HL-60 (cell line): Measurements from ENCODE around the gene SAXO2.
"Not testable (repeated sequence)": the region's sequence is repeated elsewhere in the genome, so short reads cannot be mapped to it uniquely, and the experiment has no call there.

Source experiments
- DNase-seq, 2 experiments: peaks; one replicate each; pipeline ENCODE4 v3.0.0-alpha.2; 2010 to 2020; ENCODE audit warnings: low read depth in 1 of 2, low spot score in 1 of 2
- H3K27ac ChIP-seq: fragments of 250-450 bp; sonication (Bioruptor Pico); replicated peaks from 2 replicates; pipeline ENCODE4 v1.5.1; 2020; ENCODE audit warnings: mild to moderate bottlenecking, moderate library complexity
- H3K27me3 ChIP-seq: fragments of 250-450 bp; sonication (Bioruptor Pico); 2 replicates; pipeline ENCODE4 v1.5.1; 2021; ENCODE audit warnings: mild to moderate bottlenecking, moderate library complexity; ENCODE audit not compliant: insufficient read depth, poor library complexity, severe bottlenecking
- H3K4me3 ChIP-seq: replicated peaks from 2 replicates; pipeline ENCODE4 v1.5.1; 2011; ENCODE audit warnings: mild to moderate bottlenecking, control low read depth, low read length; ENCODE audit not compliant: insufficient read depth
- GABPA ChIP-seq: IDR thresholded peaks from 2 replicates; pipeline ENCODE4 v1.6.1; 2012; ENCODE audit warnings: low read depth
- POLR2AphosphoS5 ChIP-seq: IDR thresholded peaks from 2 replicates; pipeline ENCODE4 v1.6.1; 2012; ENCODE audit warnings: low read depth
- SPI1 ChIP-seq: IDR thresholded peaks from 2 replicates; pipeline ENCODE4 v1.6.1; 2012; ENCODE audit warnings: low read depth, mild to moderate bottlenecking, borderline replicate concordance
- TF ChIP-seq, protein P1 (sequence below): IDR thresholded peaks from 2 replicates; pipeline ENCODE4 v1.6.1; 2012; ENCODE audit warnings: low read depth; ENCODE audit not compliant: insufficient replicate concordance
- TF ChIP-seq, protein P2 (sequence below): IDR thresholded peaks from one replicate; pipeline ENCODE4 v1.5.1; 2011; ENCODE audit warnings: low read length, control low read depth, inconsistent platforms; ENCODE audit not compliant: insufficient read depth

SAXO2 gene

DNA sequence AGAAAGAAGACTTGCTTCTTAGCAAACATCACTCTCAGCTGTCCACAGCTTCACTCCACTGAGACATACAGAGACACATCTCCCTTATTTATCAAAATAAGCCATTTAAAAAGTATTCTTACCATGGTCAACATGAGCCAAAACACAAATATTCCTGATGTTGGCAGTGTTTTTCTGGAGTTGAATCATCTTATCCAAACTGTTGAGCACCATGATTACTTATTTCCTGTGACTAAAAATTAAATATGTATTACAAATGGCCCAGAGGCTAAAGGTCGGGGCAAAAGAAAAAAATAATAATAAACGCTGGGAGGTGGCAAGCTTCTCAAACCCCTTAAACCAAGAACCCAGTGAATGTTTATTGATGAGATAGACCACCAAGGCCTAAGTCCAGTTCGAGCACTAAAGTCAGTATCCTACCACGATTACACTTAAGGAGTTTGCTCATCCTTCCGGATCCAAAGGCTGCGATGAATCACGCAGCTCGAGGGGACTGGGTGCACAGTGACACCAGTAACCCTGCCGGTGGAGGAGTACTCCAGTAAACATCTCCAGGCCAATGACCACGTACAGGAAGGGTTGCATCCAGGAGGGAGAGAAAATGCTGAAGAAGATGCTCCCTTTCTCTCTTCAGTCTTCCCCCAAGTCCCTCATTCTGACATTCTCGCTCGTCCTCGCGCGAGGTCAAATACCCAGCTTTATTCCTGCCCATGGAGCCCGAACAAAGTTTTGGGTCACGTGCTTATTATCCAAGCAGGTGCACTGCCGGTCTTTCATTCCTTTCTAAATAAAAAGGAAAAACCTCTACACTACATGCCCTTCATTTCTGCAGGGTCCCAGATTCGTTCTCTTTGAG is 824 bp upstream of the SAXO2 start:
- not testable (repeated sequence) for H3K27me3 ChIP-seq
- 0 out of 2 replicates have a peak, but pooled peaks have one; percentile 28 for TF ChIP-seq GABPA
- peak; percentile 38 to 42 for DNase-seq
- Histone ChIP-seq H3K4me3 (peak overlapping the region; percentile 92), H3K27ac (peak overlapping the region; percentile 75)

DNA sequence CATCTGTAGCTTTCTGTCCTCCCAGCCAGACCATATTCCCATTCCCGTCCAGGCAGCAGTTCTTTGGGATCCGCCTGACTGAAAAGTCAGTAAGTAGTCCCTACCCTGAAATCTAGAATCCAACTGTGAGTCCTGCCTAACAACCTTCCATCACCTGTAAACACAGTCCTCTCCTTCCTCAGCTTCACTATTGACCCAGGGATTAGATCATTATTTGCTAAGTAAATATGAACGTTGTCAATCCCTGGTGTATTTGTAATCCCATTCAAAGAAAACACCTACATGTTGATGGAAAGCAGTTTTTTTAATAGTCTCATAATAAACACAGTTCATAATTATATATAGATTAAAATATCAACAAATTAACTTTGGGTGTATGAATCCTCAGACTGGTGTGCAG is 732 bp downstream of the SAXO2 start:
- DNase-seq, result no peak
- Histone ChIP-seq H3K27me3 (no peaks in the 10 kb centered on the region), H3K27ac (no peak overlapping the region), H3K4me3 (peak overlapping the region; percentile 92; the same call in 1 of the 2 replicates)
- TF ChIP-seq, protein P1, sequence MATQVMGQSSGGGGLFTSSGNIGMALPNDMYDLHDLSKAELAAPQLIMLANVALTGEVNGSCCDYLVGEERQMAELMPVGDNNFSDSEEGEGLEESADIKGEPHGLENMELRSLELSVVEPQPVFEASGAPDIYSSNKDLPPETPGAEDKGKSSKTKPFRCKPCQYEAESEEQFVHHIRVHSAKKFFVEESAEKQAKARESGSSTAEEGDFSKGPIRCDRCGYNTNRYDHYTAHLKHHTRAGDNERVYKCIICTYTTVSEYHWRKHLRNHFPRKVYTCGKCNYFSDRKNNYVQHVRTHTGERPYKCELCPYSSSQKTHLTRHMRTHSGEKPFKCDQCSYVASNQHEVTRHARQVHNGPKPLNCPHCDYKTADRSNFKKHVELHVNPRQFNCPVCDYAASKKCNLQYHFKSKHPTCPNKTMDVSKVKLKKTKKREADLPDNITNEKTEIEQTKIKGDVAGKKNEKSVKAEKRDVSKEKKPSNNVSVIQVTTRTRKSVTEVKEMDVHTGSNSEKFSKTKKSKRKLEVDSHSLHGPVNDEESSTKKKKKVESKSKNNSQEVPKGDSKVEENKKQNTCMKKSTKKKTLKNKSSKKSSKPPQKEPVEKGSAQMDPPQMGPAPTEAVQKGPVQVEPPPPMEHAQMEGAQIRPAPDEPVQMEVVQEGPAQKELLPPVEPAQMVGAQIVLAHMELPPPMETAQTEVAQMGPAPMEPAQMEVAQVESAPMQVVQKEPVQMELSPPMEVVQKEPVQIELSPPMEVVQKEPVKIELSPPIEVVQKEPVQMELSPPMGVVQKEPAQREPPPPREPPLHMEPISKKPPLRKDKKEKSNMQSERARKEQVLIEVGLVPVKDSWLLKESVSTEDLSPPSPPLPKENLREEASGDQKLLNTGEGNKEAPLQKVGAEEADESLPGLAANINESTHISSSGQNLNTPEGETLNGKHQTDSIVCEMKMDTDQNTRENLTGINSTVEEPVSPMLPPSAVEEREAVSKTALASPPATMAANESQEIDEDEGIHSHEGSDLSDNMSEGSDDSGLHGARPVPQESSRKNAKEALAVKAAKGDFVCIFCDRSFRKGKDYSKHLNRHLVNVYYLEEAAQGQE, result no peak
- TF ChIP-seq POLR2AphosphoS5, result no peak
- TF ChIP-seq, protein P2, sequence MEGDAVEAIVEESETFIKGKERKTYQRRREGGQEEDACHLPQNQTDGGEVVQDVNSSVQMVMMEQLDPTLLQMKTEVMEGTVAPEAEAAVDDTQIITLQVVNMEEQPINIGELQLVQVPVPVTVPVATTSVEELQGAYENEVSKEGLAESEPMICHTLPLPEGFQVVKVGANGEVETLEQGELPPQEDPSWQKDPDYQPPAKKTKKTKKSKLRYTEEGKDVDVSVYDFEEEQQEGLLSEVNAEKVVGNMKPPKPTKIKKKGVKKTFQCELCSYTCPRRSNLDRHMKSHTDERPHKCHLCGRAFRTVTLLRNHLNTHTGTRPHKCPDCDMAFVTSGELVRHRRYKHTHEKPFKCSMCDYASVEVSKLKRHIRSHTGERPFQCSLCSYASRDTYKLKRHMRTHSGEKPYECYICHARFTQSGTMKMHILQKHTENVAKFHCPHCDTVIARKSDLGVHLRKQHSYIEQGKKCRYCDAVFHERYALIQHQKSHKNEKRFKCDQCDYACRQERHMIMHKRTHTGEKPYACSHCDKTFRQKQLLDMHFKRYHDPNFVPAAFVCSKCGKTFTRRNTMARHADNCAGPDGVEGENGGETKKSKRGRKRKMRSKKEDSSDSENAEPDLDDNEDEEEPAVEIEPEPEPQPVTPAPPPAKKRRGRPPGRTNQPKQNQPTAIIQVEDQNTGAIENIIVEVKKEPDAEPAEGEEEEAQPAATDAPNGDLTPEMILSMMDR, result no peak
- TF ChIP-seq GABPA, result no peak
- TF ChIP-seq SPI1, result no peak

DNA sequence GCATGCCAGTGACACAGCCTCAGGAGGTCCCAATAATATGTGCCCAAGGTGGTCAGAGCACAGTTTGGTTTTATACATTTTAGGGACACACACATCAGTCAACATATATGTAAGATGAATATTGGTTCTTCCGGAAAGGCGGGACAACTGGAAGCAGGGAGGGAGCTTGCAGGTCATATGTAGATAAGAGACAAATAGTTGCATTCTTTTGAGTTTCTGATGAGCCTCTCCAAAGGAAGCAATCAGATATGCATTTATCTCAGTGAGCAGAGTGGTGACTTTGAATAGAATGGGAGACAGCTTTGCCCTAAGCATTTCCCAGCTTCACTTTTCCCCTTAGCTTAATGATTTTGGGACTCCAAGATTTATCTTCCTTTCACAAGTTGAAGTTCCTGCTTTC is 4.5 kb downstream of the SAXO2 start:
- not testable (repeated sequence) for H3K4me3 ChIP-seq, H3K27ac ChIP-seq, DNase-seq, H3K27me3 ChIP-seq

DNA sequence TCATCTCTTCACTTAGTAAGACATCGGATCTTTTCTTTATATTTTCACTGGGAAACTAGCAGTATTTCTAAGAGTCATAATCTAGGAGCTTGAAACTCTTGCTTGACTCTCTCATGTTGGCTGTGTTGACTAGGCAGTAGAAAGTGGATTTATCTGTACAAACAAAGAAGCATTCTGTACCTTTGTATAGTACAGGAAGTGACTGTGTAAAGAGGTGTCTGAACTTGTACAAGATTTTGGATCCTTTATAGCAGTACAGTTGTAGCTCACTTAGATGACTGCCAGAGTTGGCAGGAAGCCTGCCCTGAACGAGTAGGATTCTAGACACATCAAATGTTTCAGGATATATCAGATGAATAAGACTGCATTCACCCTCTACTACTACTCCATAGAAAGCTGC is 5.8 kb downstream of the SAXO2 start:
- not testable (repeated sequence) for H3K4me3 ChIP-seq, H3K27me3 ChIP-seq, DNase-seq, H3K27ac ChIP-seq

DNA sequence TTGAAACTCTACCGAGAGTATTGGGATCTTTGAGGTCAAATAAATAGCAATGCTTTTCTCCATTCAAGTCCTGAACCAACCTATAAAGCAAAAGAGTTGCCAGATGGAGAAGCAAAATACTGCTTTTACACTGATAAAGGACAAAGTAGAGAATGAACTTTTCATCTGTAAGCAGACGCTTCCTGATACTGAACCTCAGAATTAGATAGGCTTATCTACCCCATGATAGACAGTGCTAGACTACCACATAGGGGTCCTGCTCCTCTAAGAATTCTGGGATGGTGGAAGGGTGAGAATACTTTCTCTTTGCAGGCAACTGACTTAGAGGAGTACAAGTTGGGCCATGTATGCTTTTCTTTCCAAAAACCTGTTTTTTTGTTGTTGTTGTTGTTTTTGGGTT is 9.5 kb downstream of the SAXO2 start:
- no peak for TF ChIP-seq GABPA
- no peak for TF ChIP-seq POLR2AphosphoS5
- TF ChIP-seq, protein P2, result no peak
- no peak for TF ChIP-seq SPI1
- TF ChIP-seq, protein P1, result no peak
- Histone ChIP-seq H3K4me3 (no peak overlapping the region), H3K27me3 (peaks cover 4% of the 10 kb centered on the region), H3K27ac (no peak overlapping the region)
- no peak for DNase-seq
